GM06990 (cell line): ENCODE results near the gene NLRP5.
"Not testable (repeated sequence)": the region's sequence is repeated elsewhere in the genome, so short reads cannot be mapped to it uniquely, and the experiment has no call there.

ENCODE experiments used
- DNase-seq: peaks from one replicate; pipeline ENCODE4 v3.0.0-alpha.2; 2011; ENCODE audit not compliant: insufficient read length; ENCODE audit errors: extremely low read depth
- H3K27me3 ChIP-seq: replicated peaks from 2 replicates; pipeline ENCODE4 v1.6.0; 2011; ENCODE audit warnings: low read length; ENCODE audit not compliant: control insufficient read depth, insufficient read depth
- H3K36me3 ChIP-seq: 2 replicates; pipeline ENCODE4 v1.5.1; 2011; ENCODE audit warnings: low read length; ENCODE audit not compliant: control insufficient read depth, insufficient read depth
- H3K4me3 ChIP-seq: replicated peaks from 2 replicates; pipeline ENCODE4 v1.5.1; 2011; ENCODE audit warnings: low read depth, mild to moderate bottlenecking, control low read depth, low read length
- TF ChIP-seq, protein P1 (sequence below): IDR thresholded peaks from 2 replicates; pipeline ENCODE4 v1.5.1; 2011; ENCODE audit warnings: low read length, control low read depth, mild to moderate bottlenecking, inconsistent platforms; ENCODE audit not compliant: insufficient read depth, poor library complexity, severe bottlenecking

Gene NLRP5

DNA sequence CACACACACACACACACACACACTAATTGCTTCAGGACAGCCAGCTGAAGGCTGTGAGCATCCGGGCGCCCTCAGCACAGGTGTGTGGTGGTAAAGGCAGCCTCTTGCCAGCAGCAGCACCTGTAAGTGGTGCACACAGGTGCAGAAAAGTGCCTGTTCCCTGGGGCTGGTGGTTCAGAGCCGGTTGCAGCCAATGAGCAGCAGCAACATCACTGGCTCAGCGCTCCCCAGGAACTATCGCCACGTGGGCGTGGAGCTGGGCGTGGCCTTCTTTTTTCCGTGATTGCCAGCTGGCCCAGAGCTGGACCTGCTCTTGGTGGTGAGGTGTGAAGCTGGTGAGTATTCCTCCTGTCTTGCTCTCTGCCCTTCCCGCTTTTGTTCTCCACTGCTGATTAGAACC, at the start of gene NLRP5:
NLRP5 (plus strand) TSS at position 289 of the 400 bp plus-strand sequence.
- TF ChIP-seq, protein P1, sequence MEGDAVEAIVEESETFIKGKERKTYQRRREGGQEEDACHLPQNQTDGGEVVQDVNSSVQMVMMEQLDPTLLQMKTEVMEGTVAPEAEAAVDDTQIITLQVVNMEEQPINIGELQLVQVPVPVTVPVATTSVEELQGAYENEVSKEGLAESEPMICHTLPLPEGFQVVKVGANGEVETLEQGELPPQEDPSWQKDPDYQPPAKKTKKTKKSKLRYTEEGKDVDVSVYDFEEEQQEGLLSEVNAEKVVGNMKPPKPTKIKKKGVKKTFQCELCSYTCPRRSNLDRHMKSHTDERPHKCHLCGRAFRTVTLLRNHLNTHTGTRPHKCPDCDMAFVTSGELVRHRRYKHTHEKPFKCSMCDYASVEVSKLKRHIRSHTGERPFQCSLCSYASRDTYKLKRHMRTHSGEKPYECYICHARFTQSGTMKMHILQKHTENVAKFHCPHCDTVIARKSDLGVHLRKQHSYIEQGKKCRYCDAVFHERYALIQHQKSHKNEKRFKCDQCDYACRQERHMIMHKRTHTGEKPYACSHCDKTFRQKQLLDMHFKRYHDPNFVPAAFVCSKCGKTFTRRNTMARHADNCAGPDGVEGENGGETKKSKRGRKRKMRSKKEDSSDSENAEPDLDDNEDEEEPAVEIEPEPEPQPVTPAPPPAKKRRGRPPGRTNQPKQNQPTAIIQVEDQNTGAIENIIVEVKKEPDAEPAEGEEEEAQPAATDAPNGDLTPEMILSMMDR: no peak
- no peak within 1 kb of the TSS for H3K4me3 ChIP-seq
- DNase-seq: peak; percentile 2
- H3K27me3 ChIP-seq: no peaks in the 10 kb centered on the region
- H3K36me3 ChIP-seq: no peaks in the 10 kb centered on the region

DNA sequence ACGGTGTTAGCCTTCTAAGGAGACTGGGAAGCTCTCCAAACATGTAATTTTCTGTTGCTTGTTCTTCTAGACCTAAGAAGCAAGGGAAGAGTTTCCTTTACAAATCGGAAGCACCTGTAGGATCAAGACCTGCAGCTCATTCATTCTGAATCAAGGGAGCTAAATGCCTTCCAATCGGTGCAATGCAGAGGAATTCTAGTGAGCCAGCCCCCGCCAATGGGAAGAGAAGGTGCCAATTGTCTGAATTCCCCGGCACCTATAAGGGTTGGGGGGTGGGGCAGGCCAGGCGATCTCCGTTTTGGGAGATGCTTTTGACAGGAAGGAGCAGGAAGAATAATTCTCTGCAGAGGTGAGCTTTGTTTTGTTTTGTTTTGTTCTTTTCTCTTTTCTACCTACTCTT, 47.4 kb upstream of the NLRP5 start:
- no peaks in the 10 kb centered on the region for H3K36me3 ChIP-seq
- no peaks in the 10 kb centered on the region for H3K27me3 ChIP-seq
- H3K4me3 ChIP-seq: no peak overlapping the region
- no peak for DNase-seq
- TF ChIP-seq, protein P1: no peak

DNA sequence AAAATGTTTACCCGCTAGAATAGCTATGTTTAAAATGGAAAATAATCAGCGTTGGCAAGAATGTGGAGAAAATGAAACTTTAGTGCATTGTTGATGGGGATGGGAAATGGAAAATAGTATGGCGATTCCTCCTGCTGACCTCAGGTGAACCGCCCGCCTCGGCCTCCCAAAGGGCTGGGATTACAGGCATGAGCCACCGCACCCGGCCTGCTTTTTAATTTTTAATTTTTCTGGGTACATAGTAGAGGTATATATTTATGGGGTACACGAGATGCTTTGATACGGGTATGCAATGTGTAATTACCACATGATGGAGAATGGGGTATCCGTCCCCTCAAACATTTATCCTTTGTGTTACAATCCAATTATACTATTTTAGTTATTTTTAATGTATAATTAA, 46.3 kb upstream of the NLRP5 start:
- no peaks in the 10 kb centered on the region for H3K27me3 ChIP-seq
- H3K36me3 ChIP-seq: no peaks in the 10 kb centered on the region
- DNase-seq: no peak
- TF ChIP-seq, protein P1: no peak
- H3K4me3 ChIP-seq: no peak overlapping the region

GRCh38 chr19:55947532-55947931, 39.0 kb upstream of the NLRP5 start, which contains the start of gene NLRP8:
Gene NLRP8, plus strand, starts transcription at chr19:55947832.
- Histone ChIP-seq H3K36me3 (no peaks in the 10 kb centered on the region), H3K27me3 (no peaks in the 10 kb centered on the region), H3K4me3 (no peak within 1 kb of the TSS)
- TF ChIP-seq, protein P1: no peak
- no peak for DNase-seq

- not testable (repeated sequence) for H3K36me3 ChIP-seq, H3K27me3 ChIP-seq, H3K4me3 ChIP-seq, DNase-seq
These were observed 36.0 kb upstream of the NLRP5 start for GRCh38 chr19:55950566-55950965.

DNA sequence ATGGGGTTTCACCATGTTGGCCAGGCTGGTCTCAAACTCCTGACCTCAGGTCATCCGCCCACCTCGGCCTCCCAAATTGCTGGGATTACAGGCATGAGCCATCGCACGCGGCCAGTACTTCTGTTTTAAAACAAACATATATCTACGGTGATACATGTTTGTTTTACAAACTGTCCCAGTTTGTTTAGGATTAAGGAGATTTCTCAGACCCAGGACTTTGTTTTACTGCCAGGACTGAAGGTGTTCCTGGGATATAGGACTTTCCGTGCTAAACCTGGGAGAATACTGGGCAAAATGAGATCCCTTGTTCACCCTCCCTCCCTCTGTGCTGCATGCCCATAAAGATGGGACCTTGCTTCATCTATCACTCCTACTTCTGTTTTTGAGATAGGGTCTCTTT, 30.1 kb upstream of the NLRP5 start:
- no peaks in the 10 kb centered on the region for H3K27me3 ChIP-seq
- DNase-seq: no peak
- TF ChIP-seq, protein P1: no peak
- no peak overlapping the region for H3K4me3 ChIP-seq
- H3K36me3 ChIP-seq: no peaks in the 10 kb centered on the region
